DMS114 treated with DMSO at 0.1 percent for 48 hours (cell line): ENCODE results near the gene CRISPLD2.

Experiments used
- DNase-seq: peaks from one replicate; lab custom pipeline; 2025; ENCODE audit not compliant: unreplicated experiment; lab: John Stamatoyannopoulos, UW

CRISPLD2 gene

GRCh38 chr16:84881702-84882521 is 62.1 kb downstream of the CRISPLD2 start:
- no peak for DNase-seq

DNA sequence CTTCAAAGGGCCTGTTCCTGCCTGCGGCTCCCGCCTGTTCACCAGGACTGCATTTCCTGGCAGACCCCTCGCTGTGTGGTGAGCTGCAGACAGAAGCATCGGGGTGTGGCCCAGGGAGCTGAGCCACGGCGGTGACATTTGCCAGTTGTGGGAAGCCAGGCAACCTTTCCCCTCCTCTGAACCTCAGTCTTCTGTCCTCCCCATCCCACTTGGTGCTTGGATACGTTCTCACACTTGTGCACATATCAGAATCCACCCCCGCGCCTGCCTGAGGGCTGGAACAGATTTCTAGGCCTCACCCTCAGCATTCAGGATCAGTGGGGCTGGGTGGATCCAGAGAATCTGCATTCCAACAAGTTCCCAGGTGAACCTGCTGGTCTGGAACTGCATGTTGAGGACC is 63.5 kb downstream of the CRISPLD2 start:
- no peak for DNase-seq

GRCh38 chr16:84884246-84884595 is 64.4 kb downstream of the CRISPLD2 start:
- DNase-seq = no peak

DNA sequence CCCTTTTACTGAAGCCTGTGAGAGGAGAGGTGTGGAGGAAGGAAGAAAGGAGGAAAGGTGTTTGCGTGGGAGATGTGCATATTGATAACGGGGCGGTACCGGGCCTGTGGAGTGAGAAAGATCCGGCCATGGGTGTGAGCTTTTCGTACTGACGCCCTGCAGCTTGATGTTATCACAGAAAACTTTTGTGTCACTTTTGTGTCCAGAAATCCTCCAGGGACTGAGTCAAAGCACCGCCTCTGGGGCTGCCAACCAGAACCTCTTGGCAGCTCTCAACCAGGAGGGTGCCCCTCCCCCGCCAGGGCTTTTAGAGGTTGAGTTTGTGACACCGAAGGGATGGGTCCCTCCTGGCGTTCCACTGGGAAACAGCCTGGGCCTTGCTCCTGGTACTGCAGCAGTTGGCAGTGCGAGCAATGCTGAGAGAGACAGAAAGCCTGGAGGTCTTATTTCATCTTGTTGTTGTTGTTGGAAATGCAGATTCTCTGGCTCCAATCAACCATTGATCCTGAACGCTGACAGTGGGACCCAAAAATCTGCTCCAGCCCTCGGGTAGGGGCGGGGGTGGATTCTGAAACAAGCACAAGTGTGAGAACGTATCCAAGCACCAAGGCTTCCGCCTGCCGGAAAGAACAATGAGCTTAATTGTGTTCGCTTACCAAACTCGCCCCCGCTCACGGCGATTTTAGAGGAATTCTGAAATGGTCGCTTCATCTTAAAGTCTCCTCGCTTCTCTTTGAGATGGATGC is 65.0 kb downstream of the CRISPLD2 start:
- no peak for DNase-seq

GRCh38 chr16:84885342-84885910 is 65.6 kb downstream of the CRISPLD2 start:
- DNase-seq = no peak

DNA sequence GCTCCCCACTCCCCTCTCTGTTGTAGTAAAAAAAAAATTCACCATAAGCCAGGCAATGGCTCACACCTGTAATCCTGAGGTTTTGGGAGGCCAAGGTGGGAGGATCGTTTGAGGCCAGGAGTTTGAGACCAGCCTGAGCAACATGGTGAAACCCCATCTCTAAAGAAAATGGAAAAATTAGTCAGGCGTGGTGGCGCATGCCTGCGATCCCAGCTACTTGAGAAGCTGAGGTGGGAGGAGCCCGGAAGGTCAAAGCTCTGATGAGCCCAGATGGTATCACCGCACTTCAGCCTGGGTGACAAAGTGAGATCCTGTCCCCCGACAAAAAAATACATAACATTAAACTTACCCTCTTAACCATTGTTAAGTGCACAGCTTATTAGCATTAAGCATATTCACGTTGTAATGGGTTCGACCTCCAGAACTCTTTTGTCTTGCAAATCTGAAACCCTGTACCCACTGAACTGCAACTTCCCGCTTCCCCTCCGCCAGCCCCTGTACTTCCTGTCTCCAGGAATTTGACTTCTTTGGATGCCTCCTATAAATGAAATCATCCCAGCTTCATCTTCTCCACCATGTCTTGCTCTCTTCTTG is 66.8 kb downstream of the CRISPLD2 start:
- no peak for DNase-seq

DNA sequence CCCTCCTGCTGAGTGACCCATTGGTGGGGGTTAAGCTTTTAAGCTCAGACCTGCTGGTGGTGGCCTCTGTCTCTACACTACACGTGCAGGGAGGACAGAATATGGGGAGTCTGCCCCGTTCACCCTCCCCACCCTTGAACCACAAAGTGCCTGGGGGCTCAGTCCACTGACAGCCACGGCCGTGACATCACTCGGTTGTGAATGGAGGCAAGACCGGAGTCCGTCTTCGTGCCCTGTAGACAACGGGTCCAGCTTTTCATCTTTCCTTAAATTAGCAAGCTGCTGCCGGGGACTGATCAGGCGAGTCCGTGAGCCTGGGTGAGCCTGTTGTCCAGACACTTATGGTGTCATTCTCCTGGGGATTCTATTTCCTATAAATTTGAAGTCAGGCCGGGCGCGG is 67.4 kb downstream of the CRISPLD2 start:
- no peak for DNase-seq

DNA sequence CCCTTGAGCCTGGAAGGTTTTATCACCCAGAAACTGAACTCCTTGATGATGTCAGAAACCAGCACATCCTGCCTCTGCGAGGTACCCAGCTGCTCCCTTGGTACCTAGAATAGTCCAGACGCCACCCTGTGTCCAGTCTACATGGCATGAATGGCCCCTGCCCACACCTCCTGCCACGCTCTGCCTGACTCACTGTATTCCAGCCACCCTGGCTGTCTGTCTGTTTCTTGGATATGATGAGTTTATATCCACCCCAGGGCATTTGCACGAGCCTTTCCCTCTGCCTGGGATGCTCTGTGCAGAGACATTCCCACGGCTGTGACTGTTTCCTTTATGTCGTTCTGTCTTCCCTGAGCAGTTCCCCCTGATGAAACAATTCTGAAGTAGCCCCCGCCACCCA is 68.7 kb downstream of the CRISPLD2 start:
- no peak for DNase-seq

- DNase-seq = no peak
These were observed 69.3 kb downstream of the CRISPLD2 start for GRCh38 chr16:84889066-84889465.

DNA sequence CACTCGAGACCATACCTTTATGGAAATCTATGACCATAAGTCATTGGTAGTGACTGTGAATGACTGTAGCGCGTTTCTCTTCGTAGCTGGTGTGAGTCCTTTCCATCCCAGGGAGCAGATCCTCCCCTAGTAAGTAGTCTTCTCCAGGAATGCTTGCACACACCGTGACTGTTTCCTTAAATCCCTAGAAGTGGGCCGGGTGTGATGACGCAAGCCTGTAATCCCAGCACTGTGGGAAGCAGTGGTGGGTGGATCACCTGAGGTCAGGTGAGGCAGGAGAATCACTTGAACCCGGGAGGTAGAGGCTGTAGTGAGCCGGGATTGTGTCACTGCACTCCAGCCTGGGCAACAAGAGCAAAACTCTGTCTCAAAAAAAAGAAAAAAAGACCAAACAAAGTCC is 70.6 kb downstream of the CRISPLD2 start:
- no peak for DNase-seq

GRCh38 chr16:84891149-84891795 is 71.5 kb downstream of the CRISPLD2 start:
- DNase-seq = no peak

DNA sequence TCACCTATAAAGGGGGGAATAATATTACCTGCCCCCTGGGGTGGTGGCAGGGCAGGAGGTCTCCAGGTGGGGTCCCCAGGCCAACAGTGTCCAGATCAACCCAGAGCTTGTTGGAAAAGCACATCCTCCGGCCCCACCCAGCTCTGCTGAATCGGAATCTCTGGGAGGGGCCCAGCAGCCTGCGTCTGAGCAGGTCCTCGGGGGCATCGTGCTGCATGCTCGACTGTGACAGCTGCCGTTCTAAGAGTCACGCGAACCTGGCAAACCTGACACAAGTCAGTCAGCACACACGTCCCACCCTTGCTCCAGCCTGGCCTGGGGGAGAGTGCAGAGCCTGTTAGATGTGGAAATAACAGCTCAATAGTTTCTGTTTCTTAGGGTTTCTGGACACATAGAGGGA is 72.3 kb downstream of the CRISPLD2 start:
- DNase-seq = no peak

- no peak for DNase-seq
These were observed 73.7 kb downstream of the CRISPLD2 start for GRCh38 chr16:84893467-84893848.

DNA sequence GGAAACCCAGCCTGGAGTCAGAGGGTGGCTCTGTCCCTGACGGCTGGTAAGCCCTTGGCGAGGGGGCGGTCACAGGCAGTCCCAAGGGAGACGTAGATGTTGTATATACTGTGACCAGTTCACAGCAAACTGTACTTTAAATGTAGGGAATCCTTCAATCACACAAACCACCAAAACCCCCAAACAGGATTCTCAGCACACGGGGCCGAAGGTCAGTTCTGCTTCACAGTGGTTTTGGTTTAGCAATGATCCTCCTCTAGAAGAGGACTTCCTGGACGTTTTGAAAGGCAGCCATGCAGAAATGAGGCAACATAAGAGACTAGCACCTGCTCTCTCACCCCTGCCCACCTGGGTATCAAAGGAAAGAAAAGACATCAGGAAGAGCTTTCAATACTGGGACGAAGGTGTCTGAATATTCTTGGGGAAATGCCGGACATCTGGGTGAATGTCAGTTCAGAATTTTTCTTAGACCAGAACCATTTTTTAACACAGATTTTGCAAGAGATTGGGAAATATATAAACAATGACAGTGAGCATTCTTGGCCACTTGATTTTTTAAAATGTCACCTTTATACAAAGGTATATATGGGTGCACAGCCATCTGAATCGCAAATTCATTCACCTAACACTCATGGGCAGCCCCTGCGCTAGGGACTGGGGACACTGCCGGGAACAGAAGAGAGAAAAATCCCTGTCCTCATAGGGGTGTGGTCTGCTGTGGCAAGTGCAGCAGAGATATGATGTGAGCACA is 74.2 kb downstream of the CRISPLD2 start:
- DNase-seq = no peak

DNA sequence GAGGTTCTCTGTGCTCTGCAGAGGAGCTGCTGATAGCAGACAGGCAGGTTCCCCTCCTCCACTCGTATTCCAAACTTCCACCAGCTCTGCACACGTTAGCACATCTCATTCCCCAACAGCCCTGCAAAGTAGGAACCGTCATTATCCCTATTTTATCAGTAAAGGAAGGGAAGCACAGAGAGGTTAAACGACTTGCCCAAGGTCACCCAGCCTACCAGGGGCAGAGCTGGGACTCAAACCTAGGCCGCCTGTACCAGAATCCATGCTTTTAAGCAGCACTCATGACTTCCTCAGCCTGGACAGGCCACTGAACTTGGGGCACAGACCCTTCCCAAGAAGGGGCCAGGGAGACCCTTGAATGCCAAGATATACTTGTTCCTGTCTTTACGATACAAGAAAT is 75.2 kb downstream of the CRISPLD2 start:
- DNase-seq = no peak

- DNase-seq = no peak
These were observed 77.1 kb downstream of the CRISPLD2 start for GRCh38 chr16:84896847-84897246.

- no peak for DNase-seq
These were observed 78.2 kb downstream of the CRISPLD2 start for GRCh38 chr16:84897911-84898377.

DNA sequence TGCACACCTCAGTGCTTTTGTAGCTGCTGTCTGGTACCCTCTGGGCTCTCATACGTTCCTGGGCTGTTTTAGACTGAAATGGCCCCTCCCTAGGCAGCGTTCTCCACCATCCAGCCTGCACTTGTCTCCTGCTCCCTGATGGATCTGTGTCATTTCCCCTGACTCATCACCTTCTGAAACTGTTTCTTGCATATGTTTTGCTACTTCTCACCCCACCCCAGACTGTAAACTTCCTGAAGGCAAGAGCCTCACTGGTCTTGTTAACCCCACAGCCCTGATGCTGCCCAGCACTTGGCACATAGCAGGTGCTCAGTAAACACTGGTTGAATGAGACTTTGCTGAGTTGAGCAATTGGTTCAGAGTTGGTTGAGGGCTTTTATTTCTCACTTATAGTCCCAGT is 78.7 kb downstream of the CRISPLD2 start:
- DNase-seq = no peak

- DNase-seq = no peak
These were observed 79.6 kb downstream of the CRISPLD2 start for GRCh38 chr16:84899414-84899813.

- no peak for DNase-seq
These were observed 86.2 kb downstream of the CRISPLD2 start for GRCh38 chr16:84905965-84906460.
